ENCODE measurements around the gene FOXJ3.

The FOXJ3 gene

GRCh38 chr1:42162181-42162580 is 172.9 kb downstream of the FOXJ3 start:
- no peak for DNase-seq (ENCODE audit: low spot score)
- TF ChIP-seq, protein P1, sequence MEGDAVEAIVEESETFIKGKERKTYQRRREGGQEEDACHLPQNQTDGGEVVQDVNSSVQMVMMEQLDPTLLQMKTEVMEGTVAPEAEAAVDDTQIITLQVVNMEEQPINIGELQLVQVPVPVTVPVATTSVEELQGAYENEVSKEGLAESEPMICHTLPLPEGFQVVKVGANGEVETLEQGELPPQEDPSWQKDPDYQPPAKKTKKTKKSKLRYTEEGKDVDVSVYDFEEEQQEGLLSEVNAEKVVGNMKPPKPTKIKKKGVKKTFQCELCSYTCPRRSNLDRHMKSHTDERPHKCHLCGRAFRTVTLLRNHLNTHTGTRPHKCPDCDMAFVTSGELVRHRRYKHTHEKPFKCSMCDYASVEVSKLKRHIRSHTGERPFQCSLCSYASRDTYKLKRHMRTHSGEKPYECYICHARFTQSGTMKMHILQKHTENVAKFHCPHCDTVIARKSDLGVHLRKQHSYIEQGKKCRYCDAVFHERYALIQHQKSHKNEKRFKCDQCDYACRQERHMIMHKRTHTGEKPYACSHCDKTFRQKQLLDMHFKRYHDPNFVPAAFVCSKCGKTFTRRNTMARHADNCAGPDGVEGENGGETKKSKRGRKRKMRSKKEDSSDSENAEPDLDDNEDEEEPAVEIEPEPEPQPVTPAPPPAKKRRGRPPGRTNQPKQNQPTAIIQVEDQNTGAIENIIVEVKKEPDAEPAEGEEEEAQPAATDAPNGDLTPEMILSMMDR (IDR thresholded peaks at IDR 0.05; ENCODE audit: extremely low read depth, missing control alignments): no peak

DNA sequence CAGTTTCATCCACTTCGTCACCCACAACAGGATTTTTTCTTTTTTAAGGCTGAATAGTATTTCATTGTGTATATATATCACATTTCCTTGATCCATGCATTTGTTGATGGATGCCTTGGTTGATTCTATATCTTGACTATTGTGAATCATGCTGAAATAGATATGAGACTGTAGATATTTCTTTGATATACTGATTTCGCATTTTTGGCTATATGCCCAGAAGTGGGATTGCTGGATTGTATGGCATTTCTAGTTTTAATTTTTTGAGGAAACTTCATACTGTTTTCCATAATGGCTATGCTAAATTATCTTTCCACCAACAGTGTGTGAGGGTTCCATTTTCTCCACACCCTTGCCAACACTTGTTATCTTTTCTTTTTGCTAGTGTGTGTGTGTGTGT is 176.8 kb downstream of the FOXJ3 start:
- TF ChIP-seq, protein P1 (IDR thresholded peaks at IDR 0.05; ENCODE audit: extremely low read depth, missing control alignments): no peak
- no peak for DNase-seq (ENCODE audit: low spot score)

- no peak for DNase-seq (ENCODE audit: low spot score)
Observed at GRCh38 chr1:42157667-42158066, 177.4 kb downstream of the FOXJ3 start.

GRCh38 chr1:42155362-42155761 is 179.7 kb downstream of the FOXJ3 start:
- TF ChIP-seq, protein P1 (IDR thresholded peaks at IDR 0.05; ENCODE audit: extremely low read depth, missing control alignments): no peak
- no peak for DNase-seq (ENCODE audit: low spot score)

More at GRCh38 chr1:42157667-42158066, 177.4 kb downstream of the FOXJ3 start:
- TF ChIP-seq, protein P1 (IDR thresholded peaks at IDR 0.05; ENCODE audit: extremely low read depth, missing control alignments): no peak

DNA sequence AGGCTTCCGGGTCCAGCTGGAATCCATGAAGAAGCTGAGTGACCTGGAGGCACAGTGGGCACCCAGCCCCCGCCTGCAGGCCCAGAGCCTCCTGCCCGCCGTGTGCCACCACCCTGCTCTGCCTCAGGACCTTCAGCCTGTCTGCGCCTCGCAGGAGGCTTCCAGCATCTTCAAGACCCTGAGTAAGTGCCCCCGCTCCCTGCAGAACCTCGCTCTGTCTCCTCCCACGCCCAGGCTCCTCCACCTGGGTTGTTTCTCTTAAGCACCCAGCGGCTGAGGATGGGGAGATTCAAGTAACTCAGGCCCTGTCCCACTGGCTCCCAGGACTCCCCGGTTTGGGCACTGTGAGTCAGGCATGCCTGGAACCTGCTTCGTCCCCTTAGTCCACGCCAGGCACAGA is 180.3 kb downstream of the FOXJ3 start:
- TF ChIP-seq, protein P1 (IDR thresholded peaks at IDR 0.05; ENCODE audit: extremely low read depth, missing control alignments): no peak
- no peak for DNase-seq (ENCODE audit: low spot score)

DNA sequence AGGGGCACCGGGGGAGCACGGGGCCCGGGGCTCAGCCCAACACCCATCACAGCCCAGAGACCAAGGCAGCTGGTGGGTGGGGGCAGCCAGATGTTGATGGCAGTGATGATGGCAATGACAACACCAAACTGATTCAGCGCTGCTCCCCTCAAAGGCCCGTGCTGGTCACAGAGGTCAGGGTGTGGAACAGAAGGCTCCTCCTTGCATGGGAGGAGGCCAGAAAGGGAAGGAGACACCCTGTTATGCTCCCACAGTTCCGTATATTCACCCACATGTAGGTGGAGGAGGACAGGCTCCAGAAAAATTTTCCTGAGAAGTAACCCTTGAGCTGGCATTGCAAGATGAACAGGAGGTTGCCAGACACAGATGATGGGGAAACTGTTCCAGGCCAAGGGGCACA is 181.4 kb downstream of the FOXJ3 start:
- TF ChIP-seq, protein P1 (IDR thresholded peaks at IDR 0.05; ENCODE audit: extremely low read depth, missing control alignments): no peak

GRCh38 chr1:42152907-42153600 is 182.0 kb downstream of the FOXJ3 start, which contains the start of gene GUCA2B:
TSS of gene GUCA2B (plus strand) at chr1:42153410. CDS start at chr1:42153451, 41 bp downstream.
- DNase-seq (ENCODE audit: low spot score): no peak
- TF ChIP-seq, protein P1 (IDR thresholded peaks at IDR 0.05; ENCODE audit: extremely low read depth, missing control alignments): no peak

More for the DNA sequence above, 181.4 kb downstream of the FOXJ3 start:
- no peak for DNase-seq (ENCODE audit: low spot score)

Measured in GM20000 (cell line).